ENCODE measurements around the gene EFNA1. TPM values are rescaled to one million over a fixed set of nuclear protein-coding genes. Genes with fewer than 3 reads are reported as not detected.

The EFNA1 gene
- polyA plus RNA-seq, 1 donor from 2014 or later: 0.50 TPM

DNA sequence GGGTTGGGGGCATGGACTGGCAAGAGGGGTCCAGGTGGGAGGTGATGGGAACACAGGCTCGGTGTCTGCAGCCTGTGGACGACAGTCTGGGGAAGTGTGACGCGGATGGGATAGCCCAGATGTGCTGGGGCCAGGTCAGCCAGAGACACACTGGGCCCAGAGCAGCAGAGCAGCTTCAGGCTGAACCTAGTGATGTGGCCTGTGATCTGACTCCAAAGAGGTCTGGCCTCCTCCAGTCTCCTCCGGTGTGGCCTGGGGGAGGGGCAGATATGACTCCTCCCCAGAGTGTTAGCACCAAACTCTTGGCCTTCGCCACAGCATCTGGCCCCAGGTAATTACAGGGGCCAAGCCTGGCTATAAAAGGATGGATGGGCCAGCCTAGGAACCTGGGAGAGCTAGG is 35.5 kb upstream of the EFNA1 start:
- H4K20me1 ChIP-seq (ENCODE audit: insufficient read depth): no peaks in the 10 kb centered on the region
- TF ChIP-seq POLR2AphosphoS5 (IDR thresholded peaks at IDR 0.05) (no peak), TAF1 (IDR thresholded peaks at IDR 0.05; ENCODE audit: low read depth) (no peak), EP300 (conservative IDR thresholded peaks at IDR 0.05; ENCODE audit: poor library complexity, severe bottlenecking) (no peak)
- no peak overlapping the region for H2AFZ ChIP-seq (ENCODE audit: low read depth, low read length)
- H3K9ac ChIP-seq (ENCODE audit: low read length): no peak overlapping the region
- H3K9me2 ChIP-seq (ENCODE audit: insufficient read depth, low read length): no peaks in the 10 kb centered on the region
- H3K36me3 ChIP-seq (ENCODE audit: insufficient read depth, low read length): no peaks in the 10 kb centered on the region
- no peaks in the 10 kb centered on the region for H3K27me3 ChIP-seq (ENCODE audit: insufficient read depth, low read depth, low read length)
- no peaks in the 10 kb centered on the region for H3F3A ChIP-seq (ENCODE audit: insufficient read depth, low read length, poor library complexity, severe bottlenecking)
- no peak overlapping the region for H3K27ac ChIP-seq (ENCODE audit: low read length)
- H3K4me3 ChIP-seq (ENCODE audit: low read length): no peak overlapping the region
- no peaks in the 10 kb centered on the region for H3K79me2 ChIP-seq (replicated peaks; ENCODE audit: insufficient read depth, low read length)
- H3K4me2 ChIP-seq (ENCODE audit: low read length): no peak overlapping the region
- no peaks in the 10 kb centered on the region for H3K9me3 ChIP-seq (ENCODE audit: low read length)

DNA sequence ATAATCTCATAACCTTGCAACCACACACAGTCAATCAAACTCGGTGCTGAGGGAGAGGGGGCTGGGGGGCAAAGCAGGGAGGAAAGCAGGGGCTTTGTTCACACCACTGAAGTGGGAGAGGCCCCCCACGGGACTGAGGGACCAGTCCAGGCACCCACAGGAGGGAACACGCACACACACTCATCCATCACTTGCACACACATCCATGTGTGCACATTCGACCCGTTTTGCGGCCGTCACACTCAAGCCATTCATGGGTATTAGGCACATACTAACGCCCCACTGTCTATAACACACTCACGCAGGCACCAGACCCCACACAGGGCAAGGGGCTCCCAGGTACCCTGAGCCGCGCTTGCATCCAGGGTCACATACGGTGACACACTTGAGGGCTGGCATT is 35.0 kb upstream of the EFNA1 start:
- TF ChIP-seq EP300 (conservative IDR thresholded peaks at IDR 0.05; ENCODE audit: poor library complexity, severe bottlenecking) (no peak), MXI1 (conservative IDR thresholded peaks at IDR 0.05; ENCODE audit: poor library complexity, severe bottlenecking) (no peak), RAD21 (conservative IDR thresholded peaks at IDR 0.05) (no peak), POLR2AphosphoS5 (IDR thresholded peaks at IDR 0.05) (no peak), TAF1 (IDR thresholded peaks at IDR 0.05; ENCODE audit: low read depth) (no peak), EZH2 (IDR thresholded peaks at IDR 0.05; ENCODE audit: borderline replicate concordance, insufficient read depth, low read length, poor library complexity, severe bottlenecking) (no peak), SMC3 (conservative IDR thresholded peaks at IDR 0.05; ENCODE audit: poor library complexity) (no peak)

DNA sequence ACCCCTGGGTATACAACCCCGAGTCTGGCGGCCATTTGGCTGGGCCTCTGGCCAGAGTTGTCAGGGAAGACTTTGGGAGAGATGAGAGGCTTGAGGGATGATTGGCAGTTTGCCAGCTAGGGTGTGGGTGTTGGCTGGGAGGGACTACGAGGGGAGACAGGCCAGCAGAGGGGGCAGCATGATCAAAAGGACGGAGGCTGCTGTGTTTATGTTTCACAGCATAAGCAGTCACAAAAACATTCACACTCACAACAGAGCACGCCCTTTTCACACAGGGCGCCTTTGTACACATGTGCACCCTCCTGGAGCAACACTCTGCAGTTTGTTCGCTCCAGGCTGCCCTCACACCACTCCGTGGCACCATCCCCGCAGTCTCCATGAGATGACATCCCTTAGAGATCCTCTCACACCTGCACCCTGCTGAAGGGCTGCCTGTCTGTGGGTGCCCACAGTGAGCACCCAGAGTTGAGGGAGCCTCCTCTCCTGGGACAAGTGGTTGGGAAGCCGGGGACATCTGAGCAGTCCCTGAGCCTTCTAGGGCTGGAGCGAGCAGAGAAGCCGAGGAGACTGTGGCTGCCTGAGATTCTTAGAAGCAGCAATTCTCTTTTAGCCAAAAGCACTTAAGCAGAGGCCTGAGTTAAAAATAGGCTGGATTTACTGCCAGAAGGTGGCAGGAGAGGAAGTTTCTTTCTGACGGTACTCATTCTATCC is 33.6 kb upstream of the EFNA1 start:
- Histone ChIP-seq H3K9ac (ENCODE audit: low read length) (no peak overlapping the region), H3K4me3 (ENCODE audit: low read length) (no peak overlapping the region), H3K27ac (ENCODE audit: low read length) (no peak overlapping the region), H3K9me3 (ENCODE audit: low read length) (no peaks in the 10 kb centered on the region), H3K27me3 (ENCODE audit: insufficient read depth, low read depth, low read length) (no peaks in the 10 kb centered on the region), H4K20me1 (ENCODE audit: insufficient read depth) (no peaks in the 10 kb centered on the region), H3K9me2 (ENCODE audit: insufficient read depth, low read length) (no peaks in the 10 kb centered on the region), H3K79me2 (replicated peaks; ENCODE audit: insufficient read depth, low read length) (no peaks in the 10 kb centered on the region), H2AFZ (ENCODE audit: low read depth, low read length) (no peak overlapping the region), H3F3A (ENCODE audit: insufficient read depth, low read length, poor library complexity, severe bottlenecking) (no peaks in the 10 kb centered on the region), H3K36me3 (ENCODE audit: insufficient read depth, low read length) (no peaks in the 10 kb centered on the region), H3K4me2 (ENCODE audit: low read length) (no peak overlapping the region)
- TF ChIP-seq TAF1 (IDR thresholded peaks at IDR 0.05; ENCODE audit: low read depth) (no peak), POLR2AphosphoS5 (IDR thresholded peaks at IDR 0.05) (no peak), MXI1 (conservative IDR thresholded peaks at IDR 0.05; ENCODE audit: poor library complexity, severe bottlenecking) (no peak), EZH2 (IDR thresholded peaks at IDR 0.05; ENCODE audit: borderline replicate concordance, insufficient read depth, low read length, poor library complexity, severe bottlenecking) (no peak), SMC3 (conservative IDR thresholded peaks at IDR 0.05; ENCODE audit: poor library complexity) (peak; percentile 68), EP300 (conservative IDR thresholded peaks at IDR 0.05; ENCODE audit: poor library complexity, severe bottlenecking) (no peak), RAD21 (conservative IDR thresholded peaks at IDR 0.05) (peak; percentile 55)
- TF ChIP-seq, protein P1, sequence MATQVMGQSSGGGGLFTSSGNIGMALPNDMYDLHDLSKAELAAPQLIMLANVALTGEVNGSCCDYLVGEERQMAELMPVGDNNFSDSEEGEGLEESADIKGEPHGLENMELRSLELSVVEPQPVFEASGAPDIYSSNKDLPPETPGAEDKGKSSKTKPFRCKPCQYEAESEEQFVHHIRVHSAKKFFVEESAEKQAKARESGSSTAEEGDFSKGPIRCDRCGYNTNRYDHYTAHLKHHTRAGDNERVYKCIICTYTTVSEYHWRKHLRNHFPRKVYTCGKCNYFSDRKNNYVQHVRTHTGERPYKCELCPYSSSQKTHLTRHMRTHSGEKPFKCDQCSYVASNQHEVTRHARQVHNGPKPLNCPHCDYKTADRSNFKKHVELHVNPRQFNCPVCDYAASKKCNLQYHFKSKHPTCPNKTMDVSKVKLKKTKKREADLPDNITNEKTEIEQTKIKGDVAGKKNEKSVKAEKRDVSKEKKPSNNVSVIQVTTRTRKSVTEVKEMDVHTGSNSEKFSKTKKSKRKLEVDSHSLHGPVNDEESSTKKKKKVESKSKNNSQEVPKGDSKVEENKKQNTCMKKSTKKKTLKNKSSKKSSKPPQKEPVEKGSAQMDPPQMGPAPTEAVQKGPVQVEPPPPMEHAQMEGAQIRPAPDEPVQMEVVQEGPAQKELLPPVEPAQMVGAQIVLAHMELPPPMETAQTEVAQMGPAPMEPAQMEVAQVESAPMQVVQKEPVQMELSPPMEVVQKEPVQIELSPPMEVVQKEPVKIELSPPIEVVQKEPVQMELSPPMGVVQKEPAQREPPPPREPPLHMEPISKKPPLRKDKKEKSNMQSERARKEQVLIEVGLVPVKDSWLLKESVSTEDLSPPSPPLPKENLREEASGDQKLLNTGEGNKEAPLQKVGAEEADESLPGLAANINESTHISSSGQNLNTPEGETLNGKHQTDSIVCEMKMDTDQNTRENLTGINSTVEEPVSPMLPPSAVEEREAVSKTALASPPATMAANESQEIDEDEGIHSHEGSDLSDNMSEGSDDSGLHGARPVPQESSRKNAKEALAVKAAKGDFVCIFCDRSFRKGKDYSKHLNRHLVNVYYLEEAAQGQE (IDR thresholded peaks at IDR 0.05; ENCODE audit: borderline replicate concordance): no peak
- TF ChIP-seq, protein P2, sequence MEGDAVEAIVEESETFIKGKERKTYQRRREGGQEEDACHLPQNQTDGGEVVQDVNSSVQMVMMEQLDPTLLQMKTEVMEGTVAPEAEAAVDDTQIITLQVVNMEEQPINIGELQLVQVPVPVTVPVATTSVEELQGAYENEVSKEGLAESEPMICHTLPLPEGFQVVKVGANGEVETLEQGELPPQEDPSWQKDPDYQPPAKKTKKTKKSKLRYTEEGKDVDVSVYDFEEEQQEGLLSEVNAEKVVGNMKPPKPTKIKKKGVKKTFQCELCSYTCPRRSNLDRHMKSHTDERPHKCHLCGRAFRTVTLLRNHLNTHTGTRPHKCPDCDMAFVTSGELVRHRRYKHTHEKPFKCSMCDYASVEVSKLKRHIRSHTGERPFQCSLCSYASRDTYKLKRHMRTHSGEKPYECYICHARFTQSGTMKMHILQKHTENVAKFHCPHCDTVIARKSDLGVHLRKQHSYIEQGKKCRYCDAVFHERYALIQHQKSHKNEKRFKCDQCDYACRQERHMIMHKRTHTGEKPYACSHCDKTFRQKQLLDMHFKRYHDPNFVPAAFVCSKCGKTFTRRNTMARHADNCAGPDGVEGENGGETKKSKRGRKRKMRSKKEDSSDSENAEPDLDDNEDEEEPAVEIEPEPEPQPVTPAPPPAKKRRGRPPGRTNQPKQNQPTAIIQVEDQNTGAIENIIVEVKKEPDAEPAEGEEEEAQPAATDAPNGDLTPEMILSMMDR (IDR thresholded peaks at IDR 0.05; ENCODE audit: poor library complexity, severe bottlenecking): peak; percentile 61

More for the DNA sequence above, 35.0 kb upstream of the EFNA1 start:
- Histone ChIP-seq H3K79me2 (replicated peaks; ENCODE audit: insufficient read depth, low read length) (no peaks in the 10 kb centered on the region), H3K27me3 (ENCODE audit: insufficient read depth, low read depth, low read length) (no peaks in the 10 kb centered on the region), H3K4me3 (ENCODE audit: low read length) (no peak overlapping the region), H3K36me3 (ENCODE audit: insufficient read depth, low read length) (no peaks in the 10 kb centered on the region), H3K9me3 (ENCODE audit: low read length) (no peaks in the 10 kb centered on the region), H3K27ac (ENCODE audit: low read length) (no peak overlapping the region), H3K4me2 (ENCODE audit: low read length) (no peak overlapping the region), H3K9ac (ENCODE audit: low read length) (no peak overlapping the region), H2AFZ (ENCODE audit: low read depth, low read length) (no peak overlapping the region), H3K9me2 (ENCODE audit: insufficient read depth, low read length) (no peaks in the 10 kb centered on the region), H4K20me1 (ENCODE audit: insufficient read depth) (no peaks in the 10 kb centered on the region), H3F3A (ENCODE audit: insufficient read depth, low read length, poor library complexity, severe bottlenecking) (no peaks in the 10 kb centered on the region)

Data from neural cell (in vitro differentiated cells).